GM18909 (cell line): ENCODE measurements around the gene DIP2B.

Experiments
- ATAC-seq: cut with Tn5 transposase; IDR thresholded peaks from one replicate; pipeline ENCODE4 v1.9.1; 2021; ENCODE audit warnings: mild to moderate bottlenecking; ENCODE audit not compliant: unreplicated experiment, poor library complexity

DIP2B gene

DNA sequence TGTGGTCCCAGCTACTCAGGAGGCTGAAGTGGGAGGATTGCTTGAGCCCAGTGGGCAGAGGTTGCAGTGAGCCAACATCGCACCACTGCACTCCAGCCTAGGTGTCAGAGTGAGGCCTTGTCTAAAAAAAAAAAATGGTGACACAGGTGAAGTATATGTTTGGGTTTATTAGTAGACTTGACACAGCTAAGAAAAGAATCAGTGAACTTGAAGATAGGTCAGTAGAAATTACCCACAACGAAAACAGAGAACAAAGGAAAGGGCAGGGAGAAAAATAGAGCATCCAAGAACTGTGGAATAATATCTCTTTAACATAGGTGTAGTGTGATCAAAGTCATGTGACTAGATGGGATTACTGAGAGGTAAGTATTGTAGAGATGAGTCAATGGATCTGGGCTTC lies 282.8 kb downstream of the DIP2B start:
- ATAC-seq, result no peak

DNA sequence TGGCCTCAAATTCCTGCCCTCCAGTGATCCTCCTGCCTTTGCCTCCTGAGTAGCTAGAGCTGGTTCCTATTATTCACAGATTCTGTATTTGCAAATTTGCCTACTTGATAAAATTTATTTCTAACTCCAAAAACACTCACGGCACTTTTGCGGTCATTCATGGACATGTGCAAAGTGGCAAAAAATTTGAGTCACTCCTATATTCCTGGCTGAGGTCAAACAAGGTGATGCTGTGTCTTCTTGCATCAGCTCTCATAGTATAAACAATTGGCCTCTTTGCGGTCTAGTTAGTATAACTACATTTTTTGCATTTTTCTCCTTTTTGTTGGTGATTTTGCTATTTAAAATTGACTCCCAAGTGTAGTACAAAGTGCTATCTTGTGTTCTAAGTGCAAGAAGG lies 283.8 kb downstream of the DIP2B start:
- no peak for ATAC-seq

- no peak for ATAC-seq
Measured at GRCh38 chr12:50790081-50790480, 285.3 kb downstream of the DIP2B start.
